GM12875 (cell line): ENCODE results near the gene LRRC43.

Experiments
- H3K4me3 ChIP-seq: one replicate; pipeline ENCODE4 v1.5.1; 2011; ENCODE audit warnings: low read depth, low read length, control low read depth
- CTCF ChIP-seq: IDR thresholded peaks from 2 replicates; pipeline ENCODE4 v1.5.1; 2011; ENCODE audit warnings: low read depth, mild to moderate bottlenecking, control low read depth, inconsistent platforms, low read length, moderate library complexity, borderline replicate concordance; ENCODE audit not compliant: insufficient read depth

Gene LRRC43

GRCh38 chr12:122190842-122191668, 8.1 kb downstream of the LRRC43 start:
- peak; percentile 86 for TF ChIP-seq CTCF
- H3K4me3 ChIP-seq, result no peak overlapping the region

- no peak for TF ChIP-seq CTCF
- H3K4me3 ChIP-seq, result no peak overlapping the region
These were observed 9.5 kb downstream of the LRRC43 start for GRCh38 chr12:122192441-122192840.

GRCh38 chr12:122194804-122195203, 11.9 kb downstream of the LRRC43 start:
- TF ChIP-seq CTCF, result no peak
- no peak overlapping the region for H3K4me3 ChIP-seq

- no peak for TF ChIP-seq CTCF
- no peak overlapping the region for H3K4me3 ChIP-seq
These were observed 12.5 kb downstream of the LRRC43 start for GRCh38 chr12:122195405-122195804.

- TF ChIP-seq CTCF, result no peak
- no peak overlapping the region for H3K4me3 ChIP-seq
These were observed 14.7 kb downstream of the LRRC43 start for GRCh38 chr12:122197612-122197966.

- no peak for TF ChIP-seq CTCF
- H3K4me3 ChIP-seq, result no peak overlapping the region
These were observed 16.8 kb downstream of the LRRC43 start for GRCh38 chr12:122199484-122200355.
